ENCODE results near the gene MGAT1.
"Not testable (repeated sequence)": the region's sequence is repeated elsewhere in the genome, so short reads cannot be mapped to it uniquely, and the experiment has no call there.

The MGAT1 gene
- 97.6 to 216 reads per million in 2 experiments for total RNA-seq

- DNase-seq (ENCODE audit: low read depth): peak; percentile 61
Measured at GRCh38 chr5:180802325-180803180, at the start of gene MGAT1. TSS of gene MGAT1 (minus strand) at chr5:180802806. CDS start at chr5:180792971, 9,835 bp downstream.

GRCh38 chr5:180850434-180851078 is 48.0 kb upstream of the MGAT1 start:
- DNase-seq (ENCODE audit: low read depth): no peak

GRCh38 chr5:180849827-180850226 is 47.2 kb upstream of the MGAT1 start:
- DNase-seq (ENCODE audit: low read depth): no peak

- DNase-seq (ENCODE audit: low read depth): no peak
Measured at GRCh38 chr5:180848878-180849277, 46.3 kb upstream of the MGAT1 start.

GRCh38 chr5:180848265-180848664 is 45.7 kb upstream of the MGAT1 start:
- DNase-seq (ENCODE audit: low read depth): no peak

GRCh38 chr5:180847026-180847425 is 44.4 kb upstream of the MGAT1 start:
- no peak for DNase-seq (ENCODE audit: low read depth)

- no peak for DNase-seq (ENCODE audit: low read depth)
Measured at GRCh38 chr5:180844858-180845257, 42.3 kb upstream of the MGAT1 start.

GRCh38 chr5:180844432-180844831 is 41.8 kb upstream of the MGAT1 start:
- DNase-seq (ENCODE audit: low read depth): no peak

GRCh38 chr5:180839935-180840334 is 37.3 kb upstream of the MGAT1 start:
- DNase-seq (ENCODE audit: low read depth): no peak

- no peak for DNase-seq (ENCODE audit: low read depth)
Measured at GRCh38 chr5:180839227-180839626, 36.6 kb upstream of the MGAT1 start.

- no peak for DNase-seq (ENCODE audit: low read depth)
Measured at GRCh38 chr5:180837478-180837877, 34.9 kb upstream of the MGAT1 start.

- DNase-seq (ENCODE audit: low read depth): peak; percentile 20
Measured at GRCh38 chr5:180832638-180833068, 30.0 kb upstream of the MGAT1 start.

GRCh38 chr5:180831139-180832093 is 28.8 kb upstream of the MGAT1 start:
- peak; percentile 56 for DNase-seq (ENCODE audit: low read depth)

- peak; percentile 63 for DNase-seq (ENCODE audit: low read depth)
Measured at GRCh38 chr5:180830253-180831138, 27.9 kb upstream of the MGAT1 start.

GRCh38 chr5:180829726-180830125 is 27.1 kb upstream of the MGAT1 start:
- DNase-seq (ENCODE audit: low read depth): no peak

- DNase-seq (ENCODE audit: low read depth): not testable (repeated sequence)
Measured at GRCh38 chr5:180828756-180829531, 26.3 kb upstream of the MGAT1 start.

- not testable (repeated sequence) for DNase-seq (ENCODE audit: low read depth)
Measured at GRCh38 chr5:180827374-180827773, 24.8 kb upstream of the MGAT1 start.

GRCh38 chr5:180825768-180826525 is 23.3 kb upstream of the MGAT1 start:
- DNase-seq (ENCODE audit: low read depth): no peak

Measured in T follicular helper cell (primary cell).